Ishikawa (cell line): ENCODE results near the gene TAAR6.

Source experiments
- CREB1 ChIP-seq: IDR thresholded peaks from 2 replicates; pipeline ENCODE4 v1.6.1; 2012; ENCODE audit warnings: low read depth
- EGR1 ChIP-seq: IDR thresholded peaks from 2 replicates; pipeline ENCODE4 v1.6.1; 2012
- EP300 ChIP-seq: IDR thresholded peaks from 2 replicates; pipeline ENCODE4 v1.6.1; 2012; ENCODE audit warnings: borderline replicate concordance
- FOXM1 ChIP-seq: IDR thresholded peaks from 2 replicates; pipeline ENCODE4 v1.6.1; 2012; ENCODE audit warnings: low read depth, borderline replicate concordance
- MAX ChIP-seq: IDR thresholded peaks from 2 replicates; pipeline ENCODE4 v1.6.1; 2012
- RAD21 ChIP-seq: IDR thresholded peaks from 2 replicates; pipeline ENCODE4 v1.6.1; 2012; ENCODE audit warnings: low read depth
- TAF1 ChIP-seq: IDR thresholded peaks from 2 replicates; pipeline ENCODE4 v1.6.1; 2012; ENCODE audit warnings: low read depth, mild to moderate bottlenecking
- TEAD4 ChIP-seq: IDR thresholded peaks from 2 replicates; pipeline ENCODE4 v1.6.1; 2012
- YY1 ChIP-seq: IDR thresholded peaks from 2 replicates; pipeline ENCODE4 v1.6.1; 2012; ENCODE audit warnings: low read depth
- ZBTB7A ChIP-seq: IDR thresholded peaks from 2 replicates; pipeline ENCODE4 v1.6.1; 2012; ENCODE audit warnings: low read depth
- TF ChIP-seq, protein P1 (sequence below): IDR thresholded peaks from 2 replicates; pipeline ENCODE4 v1.6.1; 2012

Gene TAAR6

GRCh38 chr6:132616677-132617076 lies 46.6 kb downstream of the TAAR6 start:
- TF ChIP-seq, protein P1, sequence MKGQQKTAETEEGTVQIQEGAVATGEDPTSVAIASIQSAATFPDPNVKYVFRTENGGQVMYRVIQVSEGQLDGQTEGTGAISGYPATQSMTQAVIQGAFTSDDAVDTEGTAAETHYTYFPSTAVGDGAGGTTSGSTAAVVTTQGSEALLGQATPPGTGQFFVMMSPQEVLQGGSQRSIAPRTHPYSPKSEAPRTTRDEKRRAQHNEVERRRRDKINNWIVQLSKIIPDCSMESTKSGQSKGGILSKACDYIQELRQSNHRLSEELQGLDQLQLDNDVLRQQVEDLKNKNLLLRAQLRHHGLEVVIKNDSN, result no peak
- TF ChIP-seq MAX (no peak), RAD21 (no peak), CREB1 (no peak), ZBTB7A (no peak), EGR1 (no peak), TAF1 (no peak), FOXM1 (no peak), YY1 (no peak), EP300 (no peak), TEAD4 (no peak)
